ENCODE results near the gene SLC32A1. TPM values are rescaled to one million over a fixed set of nuclear protein-coding genes. Genes with fewer than 3 reads are reported as not detected.
A peak's percentile ranks its signal among the peaks of the same experiment; 100 is the strongest.

Gene SLC32A1
- total and polyA plus RNA-seq, 2 of the 13 experiments (the other 11 are each of a cell fraction or from before 2014, with no cell fraction given): not detected

DNA sequence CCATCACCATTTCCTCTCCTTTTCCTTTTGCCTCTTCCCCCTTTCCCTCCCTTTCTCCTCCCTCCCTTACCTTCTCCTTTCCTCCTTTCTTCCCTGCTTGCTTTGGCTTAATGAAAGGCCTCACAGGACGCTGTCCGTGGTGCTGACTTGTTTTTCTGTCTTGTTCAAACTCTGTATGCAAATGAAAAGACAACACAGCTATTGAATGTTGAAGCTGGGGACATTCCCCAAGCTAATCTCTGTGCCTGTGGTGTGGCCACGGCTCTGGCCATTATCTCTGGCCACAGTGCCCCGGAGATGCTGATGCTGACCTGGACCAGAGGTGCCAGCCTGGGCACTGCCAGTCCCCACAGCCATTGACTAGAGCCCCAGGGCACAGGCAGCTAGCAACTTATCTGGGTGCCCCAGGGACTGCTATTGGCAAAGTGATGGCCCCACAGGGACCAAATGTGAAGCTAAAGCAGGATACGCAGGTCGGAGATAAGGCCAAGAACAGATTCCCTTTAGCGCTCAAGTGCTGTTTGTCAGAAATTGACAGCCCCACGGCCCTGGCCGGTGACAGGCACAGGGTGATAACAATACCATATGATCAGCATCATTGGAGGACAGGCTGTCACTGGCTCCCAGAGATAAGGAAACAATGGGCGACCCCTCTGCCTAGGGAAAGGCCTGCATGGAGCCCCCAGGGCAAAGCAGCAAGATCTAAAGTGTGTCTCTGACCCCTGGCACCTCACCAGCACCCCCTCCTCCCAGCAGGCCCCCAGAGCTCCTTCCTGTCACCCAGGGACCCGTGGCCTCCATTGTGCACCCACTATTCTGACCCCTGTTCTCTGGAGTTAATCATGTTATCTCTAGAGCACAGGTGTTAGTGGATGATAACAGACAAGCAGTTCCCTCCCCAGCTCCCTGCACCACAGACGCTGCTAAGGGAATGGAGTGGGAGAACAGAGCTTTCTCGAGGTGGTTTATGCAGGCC is 31.6 kb upstream of the SLC32A1 start (continued):
- TF ChIP-seq, protein P1, sequence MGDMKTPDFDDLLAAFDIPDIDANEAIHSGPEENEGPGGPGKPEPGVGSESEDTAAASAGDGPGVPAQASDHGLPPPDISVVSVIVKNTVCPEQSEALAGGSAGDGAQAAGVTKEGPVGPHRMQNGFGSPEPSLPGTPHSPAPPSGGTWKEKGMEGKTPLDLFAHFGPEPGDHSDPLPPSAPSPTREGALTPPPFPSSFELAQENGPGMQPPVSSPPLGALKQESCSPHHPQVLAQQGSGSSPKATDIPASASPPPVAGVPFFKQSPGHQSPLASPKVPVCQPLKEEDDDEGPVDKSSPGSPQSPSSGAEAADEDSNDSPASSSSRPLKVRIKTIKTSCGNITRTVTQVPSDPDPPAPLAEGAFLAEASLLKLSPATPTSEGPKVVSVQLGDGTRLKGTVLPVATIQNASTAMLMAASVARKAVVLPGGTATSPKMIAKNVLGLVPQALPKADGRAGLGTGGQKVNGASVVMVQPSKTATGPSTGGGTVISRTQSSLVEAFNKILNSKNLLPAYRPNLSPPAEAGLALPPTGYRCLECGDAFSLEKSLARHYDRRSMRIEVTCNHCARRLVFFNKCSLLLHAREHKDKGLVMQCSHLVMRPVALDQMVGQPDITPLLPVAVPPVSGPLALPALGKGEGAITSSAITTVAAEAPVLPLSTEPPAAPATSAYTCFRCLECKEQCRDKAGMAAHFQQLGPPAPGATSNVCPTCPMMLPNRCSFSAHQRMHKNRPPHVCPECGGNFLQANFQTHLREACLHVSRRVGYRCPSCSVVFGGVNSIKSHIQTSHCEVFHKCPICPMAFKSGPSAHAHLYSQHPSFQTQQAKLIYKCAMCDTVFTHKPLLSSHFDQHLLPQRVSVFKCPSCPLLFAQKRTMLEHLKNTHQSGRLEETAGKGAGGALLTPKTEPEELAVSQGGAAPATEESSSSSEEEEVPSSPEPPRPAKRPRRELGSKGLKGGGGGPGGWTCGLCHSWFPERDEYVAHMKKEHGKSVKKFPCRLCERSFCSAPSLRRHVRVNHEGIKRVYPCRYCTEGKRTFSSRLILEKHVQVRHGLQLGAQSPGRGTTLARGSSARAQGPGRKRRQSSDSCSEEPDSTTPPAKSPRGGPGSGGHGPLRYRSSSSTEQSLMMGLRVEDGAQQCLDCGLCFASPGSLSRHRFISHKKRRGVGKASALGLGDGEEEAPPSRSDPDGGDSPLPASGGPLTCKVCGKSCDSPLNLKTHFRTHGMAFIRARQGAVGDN (CRISPR knock-in tag; IDR thresholded peaks at IDR 0.05): peak; percentile 26; the same call in 1 of the 2 replicates
- TF ChIP-seq JUND (CRISPR knock-in tag; IDR thresholded peaks at IDR 0.05): peak; percentile 10
- no peak; the same call in 1 of the 2 replicates for TF ChIP-seq ZNF563 (CRISPR knock-in tag; IDR thresholded peaks at IDR 0.05)
- no peak for TF ChIP-seq ZNF460 (CRISPR knock-in tag; IDR thresholded peaks at IDR 0.05; ENCODE audit: borderline replicate concordance)
- no peak for TF ChIP-seq NPAS2 (CRISPR knock-in tag; IDR thresholded peaks at IDR 0.05; ENCODE audit: borderline replicate concordance)
- TF ChIP-seq, protein P2, sequence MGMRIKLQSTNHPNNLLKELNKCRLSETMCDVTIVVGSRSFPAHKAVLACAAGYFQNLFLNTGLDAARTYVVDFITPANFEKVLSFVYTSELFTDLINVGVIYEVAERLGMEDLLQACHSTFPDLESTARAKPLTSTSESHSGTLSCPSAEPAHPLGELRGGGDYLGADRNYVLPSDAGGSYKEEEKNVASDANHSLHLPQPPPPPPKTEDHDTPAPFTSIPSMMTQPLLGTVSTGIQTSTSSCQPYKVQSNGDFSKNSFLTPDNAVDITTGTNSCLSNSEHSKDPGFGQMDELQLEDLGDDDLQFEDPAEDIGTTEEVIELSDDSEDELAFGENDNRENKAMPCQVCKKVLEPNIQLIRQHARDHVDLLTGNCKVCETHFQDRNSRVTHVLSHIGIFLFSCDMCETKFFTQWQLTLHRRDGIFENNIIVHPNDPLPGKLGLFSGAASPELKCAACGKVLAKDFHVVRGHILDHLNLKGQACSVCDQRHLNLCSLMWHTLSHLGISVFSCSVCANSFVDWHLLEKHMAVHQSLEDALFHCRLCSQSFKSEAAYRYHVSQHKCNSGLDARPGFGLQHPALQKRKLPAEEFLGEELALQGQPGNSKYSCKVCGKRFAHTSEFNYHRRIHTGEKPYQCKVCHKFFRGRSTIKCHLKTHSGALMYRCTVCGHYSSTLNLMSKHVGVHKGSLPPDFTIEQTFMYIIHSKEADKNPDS (CRISPR knock-in tag; IDR thresholded peaks at IDR 0.05): no peak
- TF ChIP-seq, protein P3, sequence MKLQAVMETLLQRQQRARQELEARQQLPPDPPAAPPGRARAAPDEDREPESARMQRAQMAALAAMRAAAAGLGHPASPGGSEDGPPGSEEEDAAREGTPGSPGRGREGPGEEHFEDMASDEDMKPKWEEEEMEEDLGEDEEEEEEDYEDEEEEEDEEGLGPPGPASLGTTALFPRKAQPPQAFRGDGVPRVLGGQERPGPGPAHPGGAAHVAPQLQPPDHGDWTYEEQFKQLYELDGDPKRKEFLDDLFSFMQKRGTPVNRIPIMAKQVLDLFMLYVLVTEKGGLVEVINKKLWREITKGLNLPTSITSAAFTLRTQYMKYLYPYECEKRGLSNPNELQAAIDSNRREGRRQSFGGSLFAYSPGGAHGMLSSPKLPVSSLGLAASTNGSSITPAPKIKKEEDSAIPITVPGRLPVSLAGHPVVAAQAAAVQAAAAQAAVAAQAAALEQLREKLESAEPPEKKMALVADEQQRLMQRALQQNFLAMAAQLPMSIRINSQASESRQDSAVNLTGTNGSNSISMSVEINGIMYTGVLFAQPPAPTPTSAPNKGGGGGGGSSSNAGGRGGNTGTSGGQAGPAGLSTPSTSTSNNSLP (IDR thresholded peaks at IDR 0.05; ENCODE audit: low read depth, low read length): no peak
- no peak for TF ChIP-seq ZSCAN30 (CRISPR knock-in tag; IDR thresholded peaks at IDR 0.05)
- TF ChIP-seq ZNF44 (CRISPR knock-in tag; IDR thresholded peaks at IDR 0.05): no peak
- TF ChIP-seq ZNF230 (CRISPR knock-in tag; IDR thresholded peaks at IDR 0.05): no peak
- TF ChIP-seq, protein P4, sequence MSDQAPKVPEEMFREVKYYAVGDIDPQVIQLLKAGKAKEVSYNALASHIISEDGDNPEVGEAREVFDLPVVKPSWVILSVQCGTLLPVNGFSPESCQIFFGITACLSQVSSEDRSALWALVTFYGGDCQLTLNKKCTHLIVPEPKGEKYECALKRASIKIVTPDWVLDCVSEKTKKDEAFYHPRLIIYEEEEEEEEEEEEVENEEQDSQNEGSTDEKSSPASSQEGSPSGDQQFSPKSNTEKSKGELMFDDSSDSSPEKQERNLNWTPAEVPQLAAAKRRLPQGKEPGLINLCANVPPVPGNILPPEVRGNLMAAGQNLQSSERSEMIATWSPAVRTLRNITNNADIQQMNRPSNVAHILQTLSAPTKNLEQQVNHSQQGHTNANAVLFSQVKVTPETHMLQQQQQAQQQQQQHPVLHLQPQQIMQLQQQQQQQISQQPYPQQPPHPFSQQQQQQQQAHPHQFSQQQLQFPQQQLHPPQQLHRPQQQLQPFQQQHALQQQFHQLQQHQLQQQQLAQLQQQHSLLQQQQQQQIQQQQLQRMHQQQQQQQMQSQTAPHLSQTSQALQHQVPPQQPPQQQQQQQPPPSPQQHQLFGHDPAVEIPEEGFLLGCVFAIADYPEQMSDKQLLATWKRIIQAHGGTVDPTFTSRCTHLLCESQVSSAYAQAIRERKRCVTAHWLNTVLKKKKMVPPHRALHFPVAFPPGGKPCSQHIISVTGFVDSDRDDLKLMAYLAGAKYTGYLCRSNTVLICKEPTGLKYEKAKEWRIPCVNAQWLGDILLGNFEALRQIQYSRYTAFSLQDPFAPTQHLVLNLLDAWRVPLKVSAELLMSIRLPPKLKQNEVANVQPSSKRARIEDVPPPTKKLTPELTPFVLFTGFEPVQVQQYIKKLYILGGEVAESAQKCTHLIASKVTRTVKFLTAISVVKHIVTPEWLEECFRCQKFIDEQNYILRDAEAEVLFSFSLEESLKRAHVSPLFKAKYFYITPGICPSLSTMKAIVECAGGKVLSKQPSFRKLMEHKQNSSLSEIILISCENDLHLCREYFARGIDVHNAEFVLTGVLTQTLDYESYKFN (CRISPR knock-in tag; conservative IDR thresholded peaks at IDR 0.05): no peak
- TF ChIP-seq, protein P5, sequence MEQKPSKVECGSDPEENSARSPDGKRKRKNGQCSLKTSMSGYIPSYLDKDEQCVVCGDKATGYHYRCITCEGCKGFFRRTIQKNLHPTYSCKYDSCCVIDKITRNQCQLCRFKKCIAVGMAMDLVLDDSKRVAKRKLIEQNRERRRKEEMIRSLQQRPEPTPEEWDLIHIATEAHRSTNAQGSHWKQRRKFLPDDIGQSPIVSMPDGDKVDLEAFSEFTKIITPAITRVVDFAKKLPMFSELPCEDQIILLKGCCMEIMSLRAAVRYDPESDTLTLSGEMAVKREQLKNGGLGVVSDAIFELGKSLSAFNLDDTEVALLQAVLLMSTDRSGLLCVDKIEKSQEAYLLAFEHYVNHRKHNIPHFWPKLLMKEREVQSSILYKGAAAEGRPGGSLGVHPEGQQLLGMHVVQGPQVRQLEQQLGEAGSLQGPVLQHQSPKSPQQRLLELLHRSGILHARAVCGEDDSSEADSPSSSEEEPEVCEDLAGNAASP (CRISPR knock-in tag; IDR thresholded peaks at IDR 0.05; ENCODE audit: borderline replicate concordance): peak; percentile 92
- 0 out of 2 replicates have a peak, but pooled peaks have one; percentile 2 for TF ChIP-seq ZNF75D (CRISPR knock-in tag; IDR thresholded peaks at IDR 0.05; ENCODE audit: borderline replicate concordance)
